ENCODE results near the gene TNS2.

- TF ChIP-seq POLR2A (IDR thresholded peaks at IDR 0.05; ENCODE audit: low read depth, low read length) (no peak), POLR2AphosphoS5 (IDR thresholded peaks at IDR 0.05; ENCODE audit: low read depth, low read length) (no peak), SPI1 (IDR thresholded peaks at IDR 0.05; ENCODE audit: low read depth, low read length) (no peak), POU2F2 (IDR thresholded peaks at IDR 0.05; ENCODE audit: low read depth, low read length) (no peak), TAF1 (IDR thresholded peaks at IDR 0.05; ENCODE audit: low read depth, low read length) (no peak)
Observed at GRCh38 chr12:53056901-53057300, 7.0 kb downstream of the TNS2 start.

All from GM12891 (cell line).